OCI-LY1 (cell line): ENCODE results near the gene FUOM.

ENCODE experiments used
- H2AFZ ChIP-seq: fragments of 200-600 bp; sonication (generic), shearing (Covaris generic); 2 replicates; pipeline ENCODE4 v1.6.0; 2014; ENCODE audit warnings: antibody characterized with exemption, mild to moderate bottlenecking, low read length
- H3F3A ChIP-seq: fragments of 200-600 bp; sonication (generic), shearing (Covaris generic); 2 replicates; pipeline ENCODE4 v1.6.0; 2014; ENCODE audit warnings: mild to moderate bottlenecking, antibody characterized with exemption, low read length, moderate library complexity; ENCODE audit not compliant: insufficient read depth
- H3K27ac ChIP-seq: fragments of 200-600 bp; sonication (generic); 2 replicates; pipeline ENCODE4 v1.5.1; 2014; ENCODE audit warnings: low read length, mixed run types, mild to moderate bottlenecking, low read depth; ENCODE audit not compliant: poor library complexity, severe bottlenecking
- H3K27me3 ChIP-seq: fragments of 200-600 bp; sonication (generic); 2 replicates; pipeline ENCODE4 v1.6.0; 2014; ENCODE audit warnings: antibody characterized with exemption, mild to moderate bottlenecking, low read length, moderate library complexity; ENCODE audit not compliant: insufficient read depth
- H3K36me3 ChIP-seq: fragments of 200-600 bp; sonication (generic); 2 replicates; pipeline ENCODE4 v1.6.1; 2014; ENCODE audit warnings: mild to moderate bottlenecking, antibody characterized with exemption, low read length, moderate library complexity, mixed read lengths; ENCODE audit not compliant: insufficient read depth
- H3K4me1 ChIP-seq: fragments of 200-600 bp; sonication (generic); 2 replicates; pipeline ENCODE4 v1.5.1; 2014; ENCODE audit warnings: mild to moderate bottlenecking, low read length, moderate library complexity; ENCODE audit not compliant: insufficient read depth, severe bottlenecking
- H3K4me2 ChIP-seq: fragments of 200-600 bp; sonication (generic), shearing (Covaris generic); 2 replicates; pipeline ENCODE4 v1.6.1; 2014; ENCODE audit warnings: low read length
- H3K4me3 ChIP-seq: fragments of 200-600 bp; sonication (generic); 2 replicates; pipeline ENCODE4 v1.5.1; 2014; ENCODE audit warnings: low read length, low read depth, mild to moderate bottlenecking, mixed read lengths; ENCODE audit not compliant: poor library complexity, severe bottlenecking
- H3K79me2 ChIP-seq: fragments of 200-600 bp; shearing (Covaris generic); 2 replicates; pipeline ENCODE4 v1.6.1; 2016; ENCODE audit warnings: mixed run types, low read length, mixed read lengths; ENCODE audit not compliant: insufficient read depth
- H3K9ac ChIP-seq: fragments of 200-600 bp; sonication (generic), shearing (Covaris generic); 2 replicates; pipeline ENCODE4 v1.6.1; 2014; ENCODE audit warnings: mild to moderate bottlenecking, low read length, mixed read lengths
- H3K9me2 ChIP-seq: fragments of 200-600 bp; sonication (generic), shearing (Covaris generic); 2 replicates; pipeline ENCODE4 v1.6.1; 2014; ENCODE audit warnings: low read depth, mild to moderate bottlenecking, low read length, mixed read lengths
- H3K9me3 ChIP-seq: fragments of 200-600 bp; shearing (Covaris generic); 2 replicates; pipeline ENCODE4 v1.6.1; 2014; ENCODE audit warnings: low read length, mixed read lengths
- H4K20me1 ChIP-seq: fragments of 200-600 bp; sonication (generic), shearing (Covaris generic); 2 replicates; pipeline ENCODE4 v1.6.0; 2016; ENCODE audit warnings: mild to moderate bottlenecking, low read length; ENCODE audit not compliant: insufficient read depth
- CTCF ChIP-seq: fragments of 200-600 bp; sonication (generic), shearing (Covaris generic); IDR thresholded peaks from 2 replicates; pipeline ENCODE4 v1.5.1; 2017; ENCODE audit warnings: mild to moderate bottlenecking, antibody characterized with exemption, low read length, moderate library complexity, mixed read lengths
- EZH2 ChIP-seq: fragments of 200-600 bp; sonication (generic), shearing (Covaris generic); IDR thresholded peaks from 2 replicates; pipeline ENCODE4 v1.8.0; 2017; ENCODE audit warnings: borderline replicate concordance, mixed run types, mild to moderate bottlenecking, antibody characterized with exemption, low read length, moderate library complexity, mixed read lengths

The FUOM gene

GRCh38 chr10:133361773-133362441, 4.1 kb upstream of the FUOM start:
- no peak overlapping the region for H3K9ac ChIP-seq
- no peak overlapping the region for H3K4me2 ChIP-seq
- H3K9me3 ChIP-seq: no peaks in the 10 kb centered on the region
- H3K79me2 ChIP-seq: no peaks in the 10 kb centered on the region
- H3K9me2 ChIP-seq: no peaks in the 10 kb centered on the region
- no peaks in the 10 kb centered on the region for H4K20me1 ChIP-seq
- no peaks in the 10 kb centered on the region for H3F3A ChIP-seq
- no peaks in the 10 kb centered on the region for H3K27me3 ChIP-seq
- peaks cover 7% of the 10 kb centered on the region for H3K4me1 ChIP-seq
- H3K27ac ChIP-seq: no peak overlapping the region
- TF ChIP-seq CTCF (no peak), EZH2 (no peak)
- H3K4me3 ChIP-seq: no peak overlapping the region
- peaks cover 25% of the 10 kb centered on the region for H3K36me3 ChIP-seq
- H2AFZ ChIP-seq: no peak overlapping the region

- H3K9ac ChIP-seq: no peak overlapping the region
- peaks cover 20% of the 10 kb centered on the region for H3K36me3 ChIP-seq
- H3K9me2 ChIP-seq: no peaks in the 10 kb centered on the region
- H3F3A ChIP-seq: no peaks in the 10 kb centered on the region
- no peaks in the 10 kb centered on the region for H4K20me1 ChIP-seq
- no peaks in the 10 kb centered on the region for H3K79me2 ChIP-seq
- H3K4me3 ChIP-seq: no peak overlapping the region
- no peaks in the 10 kb centered on the region for H3K9me3 ChIP-seq
- no peak for TF ChIP-seq EZH2
- no peak for TF ChIP-seq CTCF
- peaks cover 7% of the 10 kb centered on the region for H3K4me1 ChIP-seq
- H3K27ac ChIP-seq: no peak overlapping the region
- H3K27me3 ChIP-seq: no peaks in the 10 kb centered on the region
- no peak overlapping the region for H3K4me2 ChIP-seq
- no peak overlapping the region for H2AFZ ChIP-seq
Observed at GRCh38 chr10:133361227-133361626, 3.4 kb upstream of the FUOM start.

GRCh38 chr10:133359972-133360610, 2.3 kb upstream of the FUOM start:
- H4K20me1 ChIP-seq: no peaks in the 10 kb centered on the region
- no peaks in the 10 kb centered on the region for H3K9me3 ChIP-seq
- no peak overlapping the region for H3K4me2 ChIP-seq
- H3K27me3 ChIP-seq: no peaks in the 10 kb centered on the region
- TF ChIP-seq CTCF (no peak), EZH2 (no peak)
- H3K79me2 ChIP-seq: no peaks in the 10 kb centered on the region
- H2AFZ ChIP-seq: no peak overlapping the region
- no peak overlapping the region for H3K4me3 ChIP-seq
- no peak overlapping the region for H3K27ac ChIP-seq
- peaks cover 7% of the 10 kb centered on the region for H3K4me1 ChIP-seq
- H3K9me2 ChIP-seq: no peaks in the 10 kb centered on the region
- no peaks in the 10 kb centered on the region for H3F3A ChIP-seq
- H3K9ac ChIP-seq: no peak overlapping the region
- H3K36me3 ChIP-seq: peaks cover 9% of the 10 kb centered on the region
